SW480 (cell line): ENCODE results near the gene TNIK.

Experiments used
- DNase-seq: peaks from one replicate; pipeline ENCODE4 v3.0.0-alpha.2; 2016; ENCODE audit warnings: low spot score

Gene TNIK

DNA sequence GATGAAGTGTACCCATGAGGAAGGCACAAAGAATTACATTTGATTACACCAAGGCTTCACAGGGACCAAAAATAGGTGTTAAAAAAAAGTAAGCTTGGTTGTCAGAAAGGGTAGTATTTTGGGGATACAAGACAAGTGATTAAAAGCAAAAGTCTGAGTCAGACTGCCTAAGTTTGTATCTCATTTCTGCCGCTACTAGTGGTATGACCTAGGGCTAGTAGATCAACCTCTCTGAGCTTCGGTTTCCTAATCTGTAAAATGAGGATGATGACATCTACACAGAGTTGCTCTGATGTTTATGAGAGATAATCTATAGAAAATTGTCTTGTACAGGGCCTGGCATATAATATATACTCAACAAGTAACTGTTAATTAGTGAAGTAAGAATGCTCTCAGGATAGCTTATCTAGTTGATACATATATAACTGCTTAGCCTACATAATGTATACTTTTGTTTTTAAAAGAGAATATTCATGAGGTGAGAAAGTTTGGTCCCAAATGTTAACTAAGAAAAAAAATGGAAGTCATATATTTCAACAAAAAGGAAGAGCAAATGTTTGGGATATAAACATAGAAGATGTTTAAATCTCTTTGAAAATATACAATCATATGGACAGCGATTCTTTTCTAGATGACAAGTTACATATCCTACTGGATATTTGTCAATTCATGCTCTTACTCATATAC is 270.7 kb downstream of the TNIK start:
- DNase-seq, result no peak

DNA sequence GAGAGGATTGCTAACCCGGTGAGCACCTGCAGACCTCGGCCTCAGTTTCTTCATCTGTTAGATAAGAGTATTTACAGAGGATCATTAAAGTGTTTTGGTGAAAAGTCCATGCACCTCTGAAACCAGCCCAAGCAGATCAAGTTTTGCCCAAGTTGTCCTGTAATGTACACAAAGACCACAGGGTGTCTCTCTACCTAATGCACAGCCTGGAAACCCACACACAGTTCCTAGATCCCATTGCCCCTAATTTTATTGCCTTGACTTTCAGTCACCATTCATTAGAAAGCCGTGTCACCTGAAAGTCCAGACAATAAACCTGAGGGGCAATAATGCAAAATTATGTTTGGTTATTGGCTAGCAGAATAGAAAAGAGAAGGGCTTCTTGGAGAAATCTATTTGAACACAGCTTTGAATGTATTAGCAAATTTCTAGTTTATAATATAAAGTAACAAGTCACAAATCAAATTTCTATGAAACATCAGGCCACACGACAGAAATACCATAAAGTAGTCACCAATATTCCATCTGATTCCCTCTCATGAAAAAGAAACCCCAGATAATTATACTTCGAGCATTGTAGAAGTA is 272.4 kb downstream of the TNIK start:
- peak; percentile 67 for DNase-seq

DNA sequence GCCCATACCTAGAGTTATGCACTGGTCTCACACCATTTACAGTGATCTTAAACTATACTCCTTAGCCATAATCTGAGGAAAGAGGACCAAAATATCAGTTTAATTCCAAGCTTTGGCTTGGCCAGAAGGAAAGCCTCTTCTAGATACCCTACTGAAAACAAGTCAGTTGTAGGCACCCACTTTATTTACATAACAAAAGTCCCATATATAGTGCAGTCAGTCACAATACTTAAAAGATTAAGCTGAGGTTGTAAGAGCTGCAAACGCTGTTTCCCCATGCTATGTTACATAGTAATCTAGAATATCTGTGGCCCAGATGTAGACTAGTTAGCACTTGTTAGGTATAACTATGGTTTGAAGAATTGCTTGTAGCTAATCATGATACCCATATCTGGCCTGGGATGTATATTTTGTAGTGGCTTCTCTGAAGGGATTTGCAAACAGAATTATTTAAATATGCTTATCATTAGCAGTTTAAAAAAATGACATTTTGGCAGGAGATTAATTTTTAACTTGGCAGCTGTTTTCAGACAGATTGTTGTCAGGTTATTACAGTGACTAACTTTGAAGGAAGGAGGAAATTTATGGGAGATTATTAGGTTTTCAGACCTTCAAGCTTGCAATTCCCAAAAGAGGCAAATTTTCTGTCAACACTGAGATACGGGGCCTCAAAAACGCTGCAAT is 273.2 kb downstream of the TNIK start:
- DNase-seq, result no peak

DNA sequence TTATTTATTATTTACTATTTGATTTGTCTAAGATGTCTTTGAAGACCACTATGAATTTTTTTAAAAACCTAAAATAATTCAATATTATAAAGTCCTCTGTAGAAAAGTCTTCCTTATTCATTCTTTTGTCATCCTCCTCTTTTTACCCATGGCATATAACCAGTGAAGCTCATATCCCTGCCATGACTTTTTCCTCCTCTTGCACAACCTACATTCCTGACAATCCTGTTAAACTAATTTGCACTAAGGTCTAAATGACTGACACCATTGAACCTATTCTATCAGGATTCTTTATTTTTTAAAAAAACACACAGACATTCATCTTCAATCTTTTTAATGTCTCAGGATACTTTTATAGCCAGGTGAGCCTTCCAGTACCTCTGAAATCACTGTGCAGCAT is 273.8 kb downstream of the TNIK start:
- no peak for DNase-seq

DNA sequence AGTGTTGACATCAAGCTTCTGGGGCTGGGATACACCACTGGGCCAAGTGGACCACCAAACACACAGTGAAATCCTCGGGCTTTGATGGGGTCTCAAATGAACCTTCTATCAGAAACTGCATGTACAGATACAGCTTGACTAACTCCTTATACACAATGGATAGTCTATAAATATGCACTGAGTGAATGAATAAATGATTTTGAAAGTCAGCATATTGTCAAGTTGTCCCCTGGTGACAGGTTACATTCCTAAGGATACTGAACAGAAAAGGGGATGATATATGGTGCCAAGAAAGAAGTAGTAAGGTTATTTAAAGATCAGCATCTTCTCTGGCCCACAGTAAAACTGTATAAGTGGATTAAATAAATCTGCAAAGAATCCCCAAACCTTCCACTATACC is 274.2 kb downstream of the TNIK start:
- DNase-seq, result no peak

DNA sequence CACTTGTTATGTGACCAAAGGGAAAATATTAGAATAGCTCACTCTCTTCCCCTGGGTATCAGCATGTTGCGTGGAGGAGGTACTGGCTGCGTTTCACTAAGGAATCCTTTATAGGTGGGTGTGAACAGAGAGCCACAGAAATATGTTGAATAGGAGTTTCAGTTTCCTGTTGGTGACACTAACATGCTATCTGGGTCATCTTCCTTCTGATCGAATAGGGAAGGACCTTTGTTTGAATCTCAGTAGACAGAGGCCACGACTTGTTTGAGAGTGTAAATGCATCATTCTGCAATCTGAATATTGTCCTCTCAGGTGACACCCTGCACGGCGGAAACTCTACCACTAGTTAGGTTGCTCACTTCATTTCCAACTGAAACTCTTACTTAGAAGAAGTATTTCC is 275.8 kb downstream of the TNIK start:
- DNase-seq, result no peak

DNA sequence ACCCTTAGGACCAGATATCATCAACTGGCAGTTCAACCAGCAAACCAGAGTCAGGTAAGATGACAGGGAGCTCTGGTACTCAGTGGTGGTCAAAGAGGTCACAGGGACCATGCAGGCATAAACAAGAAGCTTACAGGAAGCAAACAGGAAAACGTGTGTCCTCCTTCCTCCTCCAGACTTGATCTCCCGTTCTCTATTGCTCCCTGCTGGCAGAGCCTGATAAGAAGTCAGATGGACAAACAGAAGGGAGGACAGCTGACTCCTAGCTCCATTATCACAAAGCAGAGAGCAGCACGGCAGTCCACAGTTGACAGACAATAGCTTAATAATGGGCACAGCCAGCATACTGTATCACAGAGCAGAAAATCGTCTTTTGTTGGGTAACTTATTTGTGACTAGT is 277.2 kb downstream of the TNIK start:
- DNase-seq, result no peak

DNA sequence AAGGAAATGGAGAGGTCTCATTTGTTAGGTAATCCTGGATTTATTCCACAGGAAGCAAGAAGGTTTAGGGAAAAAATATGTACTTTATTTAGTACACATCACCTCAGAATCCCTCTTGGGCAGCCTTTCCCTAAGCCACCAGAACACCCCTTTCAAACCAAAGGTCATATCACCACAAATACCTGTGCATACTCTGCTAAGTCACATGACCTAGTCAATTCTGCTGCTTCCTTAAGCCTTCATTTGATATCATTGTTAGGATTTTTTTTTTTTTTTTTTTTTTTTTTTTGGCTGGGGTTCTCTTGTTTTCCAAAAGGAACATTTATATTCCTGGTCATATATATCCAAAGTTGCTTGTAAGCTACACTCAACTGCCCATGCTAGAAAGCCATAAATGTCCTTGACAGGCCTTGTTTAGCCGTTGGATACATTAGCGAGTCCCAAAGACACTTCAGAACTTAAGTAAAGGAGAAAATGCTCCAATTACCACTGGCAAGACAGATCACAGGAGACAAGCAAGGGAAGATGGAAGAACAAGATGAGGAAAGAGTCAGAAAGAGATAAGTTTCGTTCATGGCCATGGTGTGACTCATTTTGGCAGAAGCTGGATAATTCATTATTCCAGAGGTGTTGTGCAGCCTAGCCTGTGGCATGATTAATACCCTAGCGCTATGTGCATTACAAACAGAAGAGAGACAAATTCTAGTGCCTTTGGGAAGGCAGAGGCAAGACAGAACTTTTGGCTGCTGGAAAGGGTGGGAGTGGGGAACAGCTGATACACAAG is 278.1 kb downstream of the TNIK start:
- DNase-seq, result no peak

DNA sequence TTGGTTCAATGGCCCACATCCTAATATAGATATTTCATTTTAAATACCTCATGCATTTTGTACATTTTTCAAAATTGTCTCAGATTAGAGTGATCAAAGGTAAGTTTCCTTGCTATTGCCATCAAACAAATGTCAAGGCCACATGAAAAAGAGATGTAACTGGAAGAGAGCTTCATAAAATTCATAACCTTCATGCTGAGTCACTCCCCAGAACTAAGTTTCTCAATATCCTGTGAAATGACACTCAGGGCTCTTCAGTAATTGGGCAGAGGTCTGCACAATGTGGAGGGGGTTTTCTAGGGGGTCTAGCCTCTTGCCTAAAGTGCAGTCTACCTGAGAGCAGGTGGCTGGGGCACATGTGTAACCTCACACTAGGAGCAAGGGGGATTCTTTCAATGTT is 281.5 kb downstream of the TNIK start:
- no peak for DNase-seq

DNA sequence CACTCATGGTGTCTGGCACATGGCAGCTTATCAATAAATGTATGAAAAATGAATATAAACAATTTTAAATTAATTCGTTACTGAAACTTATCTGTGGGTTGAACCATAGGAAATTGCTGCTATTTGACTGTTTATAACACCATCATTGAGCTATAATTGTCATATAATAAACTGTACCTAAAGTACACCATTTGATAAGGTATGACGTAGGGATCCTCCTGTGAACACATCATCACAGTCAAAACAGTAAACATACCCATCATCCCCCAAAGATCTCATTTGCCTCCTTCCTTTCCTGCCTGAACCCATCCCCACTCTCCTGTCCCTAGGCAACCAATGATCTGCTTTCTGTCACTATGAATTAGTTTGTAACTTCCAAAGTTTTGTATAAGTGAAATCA is 282.7 kb downstream of the TNIK start:
- no peak for DNase-seq

DNA sequence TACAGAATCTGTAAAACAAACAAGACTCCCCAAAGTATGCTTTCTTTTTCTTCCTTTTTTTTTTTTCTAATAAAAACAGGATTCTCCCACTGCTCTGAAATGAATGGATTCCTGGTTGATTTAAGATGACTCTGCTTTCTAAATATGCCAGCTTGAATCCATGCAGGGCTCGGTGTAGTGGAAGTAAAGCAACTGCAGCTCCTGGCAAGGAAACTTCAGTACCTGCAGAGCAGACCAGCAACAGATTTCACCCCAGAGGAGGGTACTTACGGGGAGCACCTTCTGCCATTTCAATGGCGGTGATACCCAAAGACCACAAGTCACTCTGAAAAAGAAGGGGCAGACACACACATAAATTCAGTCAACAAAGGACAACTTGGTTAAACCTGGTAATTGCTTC is 283.1 kb downstream of the TNIK start:
- DNase-seq, result no peak

DNA sequence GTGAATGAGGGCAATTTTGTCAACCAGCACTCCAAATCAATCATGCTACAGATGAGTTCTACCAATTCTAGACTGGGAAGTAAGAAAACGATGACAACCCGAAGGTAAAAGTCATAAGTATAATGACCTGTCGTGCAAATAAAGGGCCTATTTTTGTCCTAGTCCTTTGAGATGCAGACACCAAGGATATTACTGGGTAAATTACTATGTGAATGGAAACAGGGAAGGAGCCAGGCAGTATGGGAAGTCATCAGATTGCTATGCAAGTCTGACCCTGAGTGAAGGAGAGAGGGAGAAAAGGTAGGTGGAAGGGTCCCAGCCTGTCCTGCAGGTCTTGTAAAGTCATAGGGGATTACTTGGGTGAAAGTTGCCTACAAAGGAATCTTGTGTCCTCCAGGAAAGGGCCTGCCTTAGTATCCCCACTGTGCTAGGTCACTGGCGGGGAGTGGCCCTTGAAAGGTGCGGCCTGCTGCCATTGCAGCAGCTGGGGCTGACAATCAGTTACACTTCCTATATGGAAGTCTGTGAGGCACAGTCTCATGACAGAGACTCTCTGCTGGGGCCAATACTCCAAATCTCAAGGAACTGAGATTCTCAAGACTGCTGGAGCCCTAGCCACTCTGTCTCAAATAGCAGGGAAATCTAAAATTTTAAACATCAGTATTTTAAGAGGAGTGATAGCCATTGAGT is 283.8 kb downstream of the TNIK start:
- no peak for DNase-seq

DNA sequence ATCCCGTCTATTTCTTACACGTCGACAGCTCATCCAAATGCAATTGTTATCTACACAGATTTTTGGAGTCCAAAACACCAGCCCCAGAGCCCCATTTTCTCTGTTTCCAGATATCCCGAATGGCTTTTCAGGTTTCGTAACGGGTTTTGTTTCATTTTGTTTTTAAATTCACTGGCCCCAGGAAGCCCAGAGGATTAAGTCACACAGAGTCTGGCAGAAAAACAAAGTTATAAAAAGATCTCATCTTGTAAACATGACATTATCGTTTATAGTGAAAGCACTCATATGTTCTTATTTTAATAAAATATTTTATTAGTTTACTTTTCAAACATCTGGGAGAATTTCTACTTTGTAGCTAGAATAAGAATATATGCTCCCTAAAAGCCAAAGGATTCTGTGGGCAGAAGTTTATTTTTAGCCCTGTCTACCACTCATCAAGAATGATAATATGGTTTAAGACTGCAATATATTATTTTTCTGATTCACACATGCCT is 284.4 kb downstream of the TNIK start:
- no peak for DNase-seq

DNA sequence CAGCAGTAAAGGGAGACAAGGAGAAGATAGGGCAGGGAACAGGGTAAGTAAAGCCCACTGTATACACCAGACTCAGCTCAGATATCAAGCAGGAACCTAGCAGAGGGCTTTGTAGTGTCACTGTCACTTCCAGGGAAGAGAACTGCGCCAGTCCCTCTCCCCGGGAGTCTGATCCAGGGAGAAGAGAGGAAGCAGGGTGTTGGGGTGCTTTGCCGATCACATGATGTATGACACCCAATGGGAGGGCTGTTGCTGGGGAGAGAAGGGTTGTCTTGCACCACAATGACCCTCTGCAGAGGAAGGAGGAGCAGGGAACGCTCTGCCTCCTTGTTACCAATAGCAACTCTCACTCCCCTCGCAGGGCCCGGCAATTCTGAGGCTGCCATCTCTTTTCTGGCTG is 286.5 kb downstream of the TNIK start:
- DNase-seq, result no peak

DNA sequence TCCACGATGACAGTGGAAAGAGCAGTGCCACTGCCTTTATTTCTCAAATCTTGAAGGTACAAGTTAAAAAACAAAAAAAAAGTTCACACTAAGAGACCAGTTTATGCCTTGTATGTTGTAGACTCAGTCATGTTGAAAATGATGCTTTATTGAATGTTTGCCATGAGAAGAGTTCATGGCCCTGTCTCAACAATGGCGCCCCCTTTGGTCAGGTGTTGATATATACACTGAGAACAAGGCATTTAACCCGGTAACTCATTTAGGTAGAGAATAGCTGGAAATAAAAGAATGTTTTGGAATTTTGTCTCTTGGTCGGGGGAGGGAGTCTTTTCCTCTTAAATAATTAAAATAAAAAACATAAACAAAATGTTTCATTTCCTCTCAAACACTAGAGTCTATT is 288.1 kb downstream of the TNIK start:
- DNase-seq, result no peak

DNA sequence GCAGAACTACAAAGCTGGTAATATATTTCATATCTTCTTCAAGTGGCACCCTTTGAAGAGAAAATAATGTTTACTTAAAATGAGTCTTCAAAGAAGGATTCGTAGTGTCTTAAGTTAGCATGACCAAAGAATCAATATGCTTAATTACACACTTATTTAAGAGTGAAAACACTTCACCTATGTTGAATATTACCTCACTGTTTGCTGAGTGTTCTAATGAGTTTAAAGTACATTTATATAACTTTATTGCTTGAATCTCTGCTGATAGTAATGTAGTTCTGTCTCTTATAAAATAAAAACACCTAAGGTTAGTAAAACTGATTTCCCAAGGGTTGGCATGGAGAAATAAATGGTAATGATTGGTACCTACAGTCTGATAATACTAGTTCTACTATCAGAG is 290.3 kb downstream of the TNIK start:
- no peak for DNase-seq

DNA sequence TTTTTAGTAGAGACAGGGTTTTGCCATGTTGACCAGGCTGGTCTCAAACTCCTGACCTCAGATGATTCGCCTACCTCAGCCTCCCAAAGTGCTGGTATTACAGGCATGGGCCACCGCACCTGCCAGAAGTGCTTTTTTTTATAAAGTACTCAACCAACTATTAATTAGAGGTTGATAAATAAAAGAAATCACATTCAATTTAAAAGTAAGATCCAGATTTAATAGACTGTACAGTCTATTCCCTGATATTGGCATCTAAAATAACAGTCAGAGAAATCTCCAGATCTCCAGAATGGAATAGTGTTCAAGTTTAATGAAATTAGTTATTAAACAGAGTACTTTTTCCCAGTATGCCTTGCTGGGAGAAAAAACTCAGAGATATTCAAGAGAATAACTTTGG is 290.8 kb downstream of the TNIK start:
- DNase-seq, result no peak

DNA sequence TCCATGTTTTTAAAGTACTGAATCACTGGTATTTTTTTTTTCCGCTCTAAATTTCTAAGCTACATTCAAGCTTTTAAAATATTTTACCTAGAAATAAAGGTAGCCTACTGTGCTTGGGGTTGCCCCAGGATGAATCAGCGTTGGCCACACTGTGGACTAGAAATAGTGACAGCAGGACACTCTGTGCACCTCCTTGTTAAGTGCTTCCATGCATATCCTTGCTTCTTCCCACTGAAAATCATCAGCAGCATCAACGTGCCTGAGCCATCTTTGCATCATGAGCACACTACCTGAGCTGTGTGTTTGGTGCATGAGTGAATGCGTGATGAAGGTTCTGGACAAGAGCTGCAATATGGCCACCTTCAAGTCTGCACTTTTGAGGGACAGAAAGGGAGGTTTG is 291.7 kb downstream of the TNIK start:
- no peak for DNase-seq

DNA sequence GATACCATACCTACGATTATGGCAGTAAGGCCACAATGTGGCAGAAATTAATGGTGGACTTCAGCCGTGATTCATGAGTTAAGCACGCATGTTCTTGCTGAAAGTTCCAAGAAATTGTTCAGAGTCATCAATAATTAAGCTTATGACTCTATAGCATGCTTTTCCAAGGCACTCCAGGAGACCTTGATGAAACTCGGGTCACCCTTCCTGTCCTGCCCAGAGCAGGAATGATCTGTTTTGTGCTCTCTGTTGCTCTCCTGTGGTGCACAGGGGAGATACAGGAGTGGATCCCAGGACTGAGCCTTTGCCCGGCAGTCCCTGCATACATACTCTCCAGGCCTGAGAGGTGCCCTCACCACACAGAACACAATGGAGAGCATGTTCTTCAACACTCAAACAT is 292.1 kb downstream of the TNIK start:
- DNase-seq, result peak; percentile 50

DNA sequence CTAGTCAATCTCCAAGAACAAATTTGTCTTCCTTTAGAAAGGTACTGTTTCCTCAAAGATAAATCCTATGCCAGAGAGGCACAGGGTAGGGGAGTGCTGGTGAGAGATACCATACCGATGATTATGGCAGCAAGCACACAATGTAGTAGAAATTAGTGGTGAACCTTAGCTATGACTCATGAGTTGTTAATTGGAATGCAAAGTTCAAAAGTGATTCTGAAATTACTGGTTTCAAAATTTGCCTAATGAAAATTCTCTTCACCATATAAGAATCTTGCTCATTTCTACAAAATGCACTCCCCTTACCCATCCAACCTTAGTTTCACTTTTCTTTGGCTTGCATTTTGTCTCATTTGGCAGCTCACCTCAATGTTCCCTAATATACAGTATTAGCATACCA is 294.2 kb downstream of the TNIK start:
- no peak for DNase-seq

DNA sequence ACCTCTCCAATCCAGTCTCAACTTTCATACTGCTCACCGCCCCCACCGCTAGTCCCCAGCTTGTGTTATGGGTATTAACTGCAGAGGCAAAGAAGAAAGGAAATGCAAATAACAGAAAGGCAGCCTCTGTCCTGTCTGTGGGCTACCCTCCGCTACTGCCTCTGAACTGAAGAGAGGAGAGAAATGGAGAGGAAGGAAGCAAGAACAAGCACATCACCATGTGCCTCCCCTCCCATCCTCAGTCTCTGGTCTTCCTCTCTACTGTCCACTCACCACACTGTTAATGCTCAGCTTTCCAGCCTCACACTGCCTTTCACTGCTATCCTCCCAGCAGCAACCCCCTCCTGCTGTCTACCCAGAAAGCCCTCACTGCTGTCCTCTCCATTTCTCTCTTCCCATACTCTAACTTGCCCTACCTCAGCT is 294.7 kb downstream of the TNIK start:
- no peak for DNase-seq

DNA sequence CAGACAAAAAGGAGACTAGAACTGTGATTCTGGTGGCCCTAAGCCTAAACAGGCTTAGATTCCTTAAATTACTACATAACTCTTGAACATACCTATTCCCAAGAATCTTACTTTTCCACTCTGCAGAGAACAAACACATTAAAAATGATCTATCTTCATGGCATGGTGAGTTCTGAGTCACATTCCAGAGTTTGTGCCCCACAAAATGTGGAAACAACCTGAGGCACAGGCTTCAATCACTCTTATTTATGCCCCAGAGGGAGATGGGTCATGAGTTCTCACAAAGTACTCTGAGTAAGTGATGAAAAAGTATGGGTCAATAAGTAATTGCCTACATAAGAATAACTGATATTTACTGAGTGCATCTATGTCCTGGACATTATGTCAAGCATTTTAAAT is 296.1 kb downstream of the TNIK start:
- no peak for DNase-seq
